ENCODE measurements around the gene PADI1.

The PADI1 gene, protein sequence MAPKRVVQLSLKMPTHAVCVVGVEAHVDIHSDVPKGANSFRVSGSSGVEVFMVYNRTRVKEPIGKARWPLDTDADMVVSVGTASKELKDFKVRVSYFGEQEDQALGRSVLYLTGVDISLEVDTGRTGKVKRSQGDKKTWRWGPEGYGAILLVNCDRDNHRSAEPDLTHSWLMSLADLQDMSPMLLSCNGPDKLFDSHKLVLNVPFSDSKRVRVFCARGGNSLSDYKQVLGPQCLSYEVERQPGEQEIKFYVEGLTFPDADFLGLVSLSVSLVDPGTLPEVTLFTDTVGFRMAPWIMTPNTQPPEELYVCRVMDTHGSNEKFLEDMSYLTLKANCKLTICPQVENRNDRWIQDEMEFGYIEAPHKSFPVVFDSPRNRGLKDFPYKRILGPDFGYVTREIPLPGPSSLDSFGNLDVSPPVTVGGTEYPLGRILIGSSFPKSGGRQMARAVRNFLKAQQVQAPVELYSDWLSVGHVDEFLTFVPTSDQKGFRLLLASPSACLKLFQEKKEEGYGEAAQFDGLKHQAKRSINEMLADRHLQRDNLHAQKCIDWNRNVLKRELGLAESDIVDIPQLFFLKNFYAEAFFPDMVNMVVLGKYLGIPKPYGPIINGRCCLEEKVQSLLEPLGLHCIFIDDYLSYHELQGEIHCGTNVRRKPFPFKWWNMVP

DNA sequence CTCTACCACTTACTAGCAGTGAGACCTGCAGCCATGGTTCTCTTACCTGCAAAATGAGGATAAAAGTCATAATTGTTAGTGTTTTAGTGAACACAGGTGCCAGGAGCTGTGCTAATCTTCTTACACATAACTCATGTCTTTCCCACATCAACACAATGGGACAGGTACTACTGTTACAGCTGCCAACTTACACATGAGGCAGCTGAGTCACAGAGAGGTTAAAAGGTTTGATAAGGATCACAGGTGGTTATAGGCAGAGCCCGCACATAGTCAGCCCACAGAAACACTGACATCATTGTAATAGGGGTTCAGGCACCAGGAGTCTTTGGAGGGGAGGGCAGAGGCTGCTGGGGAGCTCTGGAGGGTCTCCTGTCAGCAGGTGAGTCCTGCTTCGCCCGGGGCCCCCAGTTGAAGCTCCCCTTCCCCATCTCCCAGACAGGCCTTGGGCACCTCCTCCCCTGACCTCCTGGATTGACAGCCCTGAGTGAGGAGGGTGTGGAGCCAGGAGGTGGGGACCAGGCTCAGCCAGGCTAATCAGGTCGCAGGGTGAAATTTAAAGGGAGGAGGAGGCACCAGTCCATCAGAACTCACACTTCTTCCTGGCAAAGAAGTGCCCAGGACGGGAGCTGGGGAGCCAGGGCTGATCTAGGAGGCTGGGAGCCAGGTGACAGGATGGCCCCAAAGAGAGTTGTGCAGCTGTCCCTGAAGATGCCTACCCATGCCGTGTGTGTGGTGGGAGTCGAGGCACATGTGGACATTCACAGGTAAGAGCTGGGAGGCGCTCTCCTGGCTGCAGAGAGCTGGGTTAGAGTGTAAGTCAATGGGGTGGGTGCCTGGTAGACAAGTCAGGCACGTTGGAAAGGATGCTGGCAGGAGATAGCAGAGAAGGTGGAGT, at the start of gene PADI1:
Gene PADI1 (plus strand): TSS at position 583 of the 895 bp plus-strand sequence. CDS start 90 bp downstream, at position 673.
- DNase-seq, result no peak

DNA sequence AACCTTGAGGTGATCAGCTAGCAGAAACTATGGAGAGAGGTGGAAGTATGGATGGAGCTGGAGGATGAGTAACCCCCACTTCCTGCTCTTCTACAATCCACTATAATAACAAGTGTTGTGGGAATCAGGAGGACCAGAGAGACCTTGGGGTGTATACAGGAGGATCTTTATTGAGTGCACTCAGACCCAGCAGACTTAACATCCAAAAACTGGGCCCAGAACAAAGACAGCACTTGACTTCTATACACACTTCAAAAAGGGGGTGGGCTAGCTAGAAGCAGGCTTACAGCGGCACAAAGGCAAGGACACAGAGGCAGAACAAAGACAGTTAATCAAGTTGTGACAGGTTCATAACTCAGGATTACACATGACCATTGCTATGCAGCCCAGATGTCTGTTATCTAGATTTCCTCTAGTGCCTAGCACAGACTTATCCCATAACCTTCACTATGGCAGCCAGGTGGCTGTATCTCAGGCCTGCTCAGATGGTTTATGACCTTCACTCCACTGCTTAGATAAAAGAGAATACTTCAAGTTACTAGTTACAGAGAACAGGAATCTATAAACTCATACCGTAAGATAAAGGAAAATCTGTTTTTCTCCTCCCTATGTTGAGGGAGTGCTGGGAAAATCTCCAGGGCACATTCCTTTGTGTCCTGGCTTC, 49.5 kb upstream of the PADI1 start:
- DNase-seq, result no peak

DNA sequence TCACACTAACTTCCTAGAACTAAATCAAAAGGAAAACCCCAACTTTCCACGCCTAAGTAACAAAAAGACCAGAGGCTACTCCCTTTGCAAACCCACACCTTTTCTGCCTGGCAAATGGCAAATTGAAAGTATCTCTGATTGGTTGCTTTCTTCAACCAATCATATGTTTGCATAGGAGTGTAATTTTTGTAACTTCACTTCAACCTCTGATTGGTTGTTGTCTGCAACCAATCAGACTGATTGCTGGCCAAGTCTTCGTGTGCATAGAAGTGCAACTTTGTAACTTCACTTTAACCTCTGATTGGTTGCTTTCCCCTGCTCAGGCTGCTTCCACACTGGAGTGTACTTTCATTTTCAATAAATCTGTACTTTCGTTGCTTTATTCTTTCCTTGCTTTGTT, 48.8 kb upstream of the PADI1 start:
- no peak for DNase-seq

DNA sequence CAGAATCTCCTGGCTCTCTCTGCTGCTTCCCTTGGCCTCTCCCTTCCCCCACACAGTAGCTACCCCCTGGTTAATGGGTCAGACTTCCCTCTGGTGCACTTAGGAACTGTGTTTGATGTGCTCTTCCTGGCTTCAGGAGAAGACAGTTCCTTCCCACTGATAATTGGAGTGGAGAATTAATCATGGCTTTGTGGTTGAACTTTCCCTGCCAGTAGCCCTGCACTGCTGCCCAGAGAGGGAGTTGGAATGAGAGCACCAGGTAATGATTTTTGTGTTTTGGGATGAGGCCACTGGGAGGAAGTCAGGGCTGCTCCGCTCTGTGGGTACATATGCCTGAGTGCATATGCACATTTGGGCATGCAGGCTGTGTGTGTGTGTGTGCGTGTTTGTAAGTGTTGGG, 46.0 kb upstream of the PADI1 start:
- DNase-seq, result no peak

DNA sequence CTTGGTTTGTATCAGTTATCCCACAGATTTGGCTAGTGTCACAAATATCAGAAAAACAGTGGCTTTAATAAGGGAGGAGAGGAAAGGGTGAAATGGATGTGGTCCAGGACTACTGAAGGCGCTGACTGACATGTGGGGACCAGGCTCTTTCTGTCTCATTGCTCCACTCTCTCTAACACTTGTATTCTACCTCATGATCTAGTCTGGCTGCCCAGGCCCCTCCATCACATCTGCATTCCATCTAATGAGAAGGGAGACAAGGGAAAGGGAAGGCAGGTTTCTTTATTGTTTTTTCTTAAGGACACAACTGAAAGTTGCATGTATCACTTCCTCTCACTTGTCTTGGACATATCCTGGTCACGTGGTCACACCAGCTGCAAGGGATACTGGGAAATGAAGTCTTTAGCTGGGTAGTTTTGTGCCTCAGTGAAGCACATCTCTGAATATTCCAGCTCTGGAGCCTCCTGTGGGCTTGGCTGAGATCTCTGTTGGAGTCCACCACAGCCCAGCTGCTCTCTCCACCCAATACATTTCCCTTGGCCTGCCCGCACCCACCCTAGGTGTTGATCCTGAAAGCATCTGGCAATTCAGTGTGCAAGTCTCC, 43.7 kb upstream of the PADI1 start:
- no peak for DNase-seq

DNA sequence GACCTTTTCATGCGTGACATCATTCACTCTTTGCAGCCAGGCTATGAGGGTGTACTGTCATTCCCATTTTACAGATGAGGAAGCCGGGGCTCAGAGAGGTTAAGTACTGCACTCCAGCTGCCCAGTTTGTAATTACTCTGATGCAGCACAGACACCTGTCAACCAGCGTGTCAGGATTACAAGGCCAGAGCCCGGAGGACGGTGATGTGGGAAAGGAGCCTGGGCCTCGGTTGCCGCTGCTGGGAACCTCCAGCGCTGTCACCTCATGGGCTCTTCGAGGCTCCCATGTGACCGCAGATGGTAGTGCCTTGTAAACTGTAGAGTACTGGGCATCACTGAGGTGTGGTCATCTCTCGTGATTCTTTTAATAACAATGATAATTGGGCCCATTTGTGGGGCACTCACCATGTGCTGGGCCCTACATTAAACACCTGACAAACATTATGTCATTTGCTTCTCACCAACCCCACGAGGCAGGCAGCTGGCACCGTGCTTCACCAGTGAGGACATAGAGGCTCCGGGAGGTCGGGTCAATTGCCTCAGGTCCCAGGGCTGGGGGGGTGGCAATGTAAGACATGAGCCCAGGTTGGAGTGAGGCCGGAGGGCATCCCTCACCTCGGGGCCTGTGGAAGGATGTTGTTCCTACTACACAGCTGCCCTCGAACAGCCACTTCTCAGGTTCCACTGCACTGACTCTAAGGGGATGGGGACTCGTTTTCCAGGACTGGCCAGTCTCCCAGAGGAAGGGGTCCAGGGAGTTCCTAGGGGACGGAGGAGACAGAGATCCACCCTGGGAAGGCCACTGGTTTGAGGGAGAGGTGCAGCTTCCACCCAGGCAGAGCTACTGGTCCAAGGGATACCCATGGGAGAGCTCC, 42.8 kb upstream of the PADI1 start:
- no peak for DNase-seq

DNA sequence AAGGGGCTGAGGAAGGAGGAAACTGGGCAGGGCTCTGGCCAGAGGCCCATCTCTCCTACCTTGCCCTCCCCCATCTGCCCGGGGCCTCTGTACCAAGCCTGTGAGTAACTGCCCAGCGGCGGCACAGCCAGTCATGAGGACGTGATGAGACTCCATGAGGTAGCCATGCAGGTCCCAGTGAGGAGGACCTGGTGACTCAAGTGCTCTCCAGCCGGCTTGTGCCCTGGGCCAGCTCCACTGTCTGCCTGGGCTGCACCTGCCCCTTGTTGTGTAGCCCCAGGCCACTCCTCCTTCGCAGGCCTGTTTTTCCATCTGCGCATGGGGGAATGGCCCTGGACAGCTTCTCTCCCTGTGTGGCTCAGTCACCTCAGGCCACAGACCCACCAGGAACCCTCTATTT, 42.0 kb upstream of the PADI1 start:
- DNase-seq, result no peak

DNA sequence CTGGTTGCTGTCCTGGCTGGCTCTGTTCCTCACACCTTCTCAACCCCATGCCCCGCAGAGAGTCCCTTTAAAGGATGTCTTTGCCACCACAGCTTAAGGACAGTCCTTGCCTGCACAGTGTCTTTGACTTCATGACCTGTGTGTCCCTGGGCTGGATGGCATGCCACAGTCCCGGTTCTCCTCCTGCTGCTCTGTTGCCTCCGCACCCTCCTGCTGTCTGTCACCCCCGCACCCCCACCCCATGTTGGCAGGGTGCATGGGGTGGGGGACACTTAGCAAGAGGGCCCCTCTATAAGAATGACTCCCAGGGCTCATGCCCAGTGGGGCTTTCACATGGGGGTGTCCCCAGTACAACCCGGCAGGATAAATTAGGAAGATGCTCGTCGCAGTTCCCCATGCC, 41.6 kb upstream of the PADI1 start:
- DNase-seq, result no peak

DNA sequence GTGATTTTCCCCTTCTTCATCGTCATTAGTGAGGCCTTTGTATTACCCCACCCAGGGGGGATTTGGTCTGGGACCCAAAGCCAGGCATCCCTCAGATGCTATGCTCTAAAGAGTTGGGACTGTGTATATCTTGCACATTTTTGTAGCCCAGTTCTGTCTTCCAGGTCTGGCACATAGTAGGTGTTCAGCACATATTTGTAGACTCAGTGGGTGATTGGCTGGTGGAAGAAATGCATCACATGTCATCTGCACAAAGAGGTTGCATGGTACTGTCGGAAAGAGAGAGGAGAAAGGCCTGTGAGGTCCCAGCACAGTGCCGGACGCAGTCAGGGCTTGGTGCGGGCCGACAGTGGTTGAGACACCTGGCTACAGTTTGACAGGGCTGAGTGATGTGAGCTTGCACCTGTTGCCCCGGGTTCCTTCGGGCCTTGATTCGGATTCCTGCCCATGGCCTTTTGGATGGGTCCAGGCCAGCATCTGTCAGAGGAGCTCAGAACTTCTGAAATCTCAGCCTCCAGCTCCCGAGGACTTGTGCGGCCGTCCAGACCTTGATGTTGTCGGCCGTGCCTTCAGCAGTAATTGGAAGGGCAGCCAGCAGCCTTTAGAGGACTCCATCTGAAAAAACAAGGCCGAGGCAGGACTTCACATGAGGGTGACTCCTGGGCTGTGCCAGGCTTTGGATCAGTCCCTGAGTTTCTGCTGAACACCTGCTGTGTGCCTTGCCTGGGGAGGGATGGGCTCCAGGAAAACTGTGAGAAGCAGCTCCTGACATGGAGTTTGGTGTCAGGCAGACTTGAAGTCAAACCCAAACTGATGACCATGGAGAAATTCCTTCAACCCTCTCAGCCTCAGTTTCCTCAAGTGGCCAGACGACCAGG, 40.9 kb upstream of the PADI1 start:
- DNase-seq, result no peak

DNA sequence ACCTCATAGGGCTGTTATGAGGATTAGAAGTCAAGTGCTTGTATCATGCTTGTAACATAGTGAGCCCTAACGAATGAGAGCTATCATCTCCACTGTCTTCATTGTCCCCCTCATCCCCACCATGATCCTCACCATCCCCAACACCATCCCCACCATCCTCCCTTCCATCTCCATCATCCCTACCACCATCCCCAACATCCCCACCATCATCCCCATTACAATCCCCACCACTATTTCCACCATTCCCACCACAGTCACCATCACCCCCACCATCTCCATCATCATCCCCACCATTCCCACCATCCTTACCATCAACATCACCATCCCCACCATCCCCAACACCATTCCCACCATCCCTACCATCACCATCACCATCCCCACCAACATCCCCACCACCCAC, 39.1 kb upstream of the PADI1 start:
- no peak for DNase-seq

DNA sequence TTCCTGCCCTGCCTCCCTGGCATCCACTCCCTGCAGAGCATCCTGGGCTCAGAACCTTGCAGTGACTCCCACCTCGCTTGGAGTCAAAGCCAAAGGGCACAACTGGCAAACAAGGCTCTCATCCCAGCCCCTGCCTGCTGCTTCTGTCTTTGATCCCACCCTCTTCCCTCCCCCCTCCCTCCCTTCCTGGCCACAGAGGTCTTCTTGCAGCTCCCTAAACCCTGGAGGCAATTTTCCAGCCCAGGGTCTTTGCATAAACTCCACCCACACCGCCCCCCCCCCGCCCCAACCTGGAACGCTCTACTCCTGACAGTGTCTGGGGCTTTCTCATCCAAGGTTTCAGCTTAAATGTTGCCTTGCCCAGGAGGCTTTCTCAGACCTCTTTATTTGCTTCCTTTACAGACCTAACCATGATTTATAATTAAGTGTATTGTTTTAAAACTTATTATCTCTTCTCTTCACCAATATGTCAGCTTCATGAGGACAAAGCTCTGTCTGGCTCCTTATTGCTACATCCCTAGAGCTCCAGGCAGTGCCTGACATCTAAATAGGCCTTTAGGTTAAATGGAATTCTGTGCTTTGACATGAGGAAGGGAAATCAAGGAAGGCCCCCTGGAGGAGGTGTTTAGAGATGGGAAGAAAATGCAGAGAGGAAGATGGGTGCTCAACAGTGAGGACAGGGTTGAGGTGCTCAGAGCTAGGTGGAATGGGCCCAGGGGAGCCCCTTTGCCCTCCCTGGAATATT, 37.7 kb upstream of the PADI1 start:
- no peak for DNase-seq

DNA sequence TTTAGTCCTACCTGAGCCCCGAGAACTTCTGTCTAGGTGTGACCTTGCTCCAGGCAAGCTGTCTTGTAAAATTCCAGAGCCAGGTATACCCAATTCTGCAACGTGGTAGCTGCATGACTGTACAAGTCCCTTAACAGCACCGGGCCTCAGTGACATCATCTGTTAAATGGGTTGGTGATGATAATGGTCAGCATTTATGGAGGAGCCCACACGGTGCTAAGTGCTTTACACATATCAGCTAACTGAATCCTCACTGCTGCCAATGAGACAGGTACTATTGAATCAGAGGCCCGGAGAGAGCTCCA, 37.2 kb upstream of the PADI1 start:
- DNase-seq, result no peak

DNA sequence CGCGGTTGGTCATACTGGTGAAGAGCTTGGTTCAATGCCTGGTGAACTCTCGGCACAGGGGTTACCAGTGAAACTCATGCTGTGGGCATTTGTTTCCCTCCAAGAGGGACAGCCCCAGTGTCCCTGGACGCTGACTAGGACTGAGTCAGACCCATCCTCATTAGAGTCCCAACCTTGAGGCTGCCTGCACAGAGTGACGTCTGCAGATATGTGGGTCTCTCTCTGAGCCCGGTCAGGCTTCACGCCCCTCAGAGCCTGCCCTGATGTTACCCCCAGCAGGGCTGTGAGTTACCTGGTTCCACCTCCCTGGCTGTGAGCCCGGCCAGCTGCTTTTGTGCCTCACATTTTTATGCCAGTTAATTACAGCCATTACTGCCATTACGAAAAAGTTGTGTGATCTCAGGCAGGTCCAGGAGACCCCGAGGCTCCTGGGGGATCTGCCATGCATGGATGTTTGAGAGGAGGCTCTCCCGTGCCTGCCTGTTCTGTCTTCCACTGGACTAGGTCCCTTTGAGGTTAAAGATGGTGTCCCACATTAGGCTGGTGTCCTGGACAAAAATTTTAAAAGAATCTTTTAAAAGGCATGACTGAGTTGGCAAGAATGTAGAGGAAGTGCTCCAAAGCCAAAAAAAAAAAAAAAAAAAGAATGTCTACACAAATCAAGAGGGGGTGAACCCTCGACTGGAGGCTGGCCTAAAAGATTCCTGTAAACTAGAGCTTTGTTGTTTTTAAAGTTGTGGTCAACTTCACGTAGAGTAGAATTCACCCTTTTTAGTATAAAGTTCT, 36.6 kb upstream of the PADI1 start:
- DNase-seq, result no peak

DNA sequence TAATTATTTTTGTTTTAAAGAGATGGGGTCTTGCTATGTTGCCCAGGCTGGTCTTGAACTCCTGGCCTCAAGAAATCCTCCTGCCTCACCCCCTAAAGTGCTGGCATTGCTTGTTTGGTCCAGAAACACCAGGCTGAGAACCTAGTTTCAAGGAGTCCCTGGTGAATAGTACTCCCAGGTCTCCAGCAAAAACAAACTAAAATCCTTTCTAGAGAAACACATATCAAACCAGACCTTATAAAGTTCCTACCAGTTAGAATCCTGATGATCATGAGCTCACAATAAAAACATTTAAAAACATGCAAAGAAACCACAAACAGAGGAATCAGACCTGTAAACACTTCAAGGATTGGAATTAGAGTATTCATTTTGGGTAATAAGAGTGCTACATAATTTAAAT, 34.4 kb upstream of the PADI1 start:
- DNase-seq, result no peak

DNA sequence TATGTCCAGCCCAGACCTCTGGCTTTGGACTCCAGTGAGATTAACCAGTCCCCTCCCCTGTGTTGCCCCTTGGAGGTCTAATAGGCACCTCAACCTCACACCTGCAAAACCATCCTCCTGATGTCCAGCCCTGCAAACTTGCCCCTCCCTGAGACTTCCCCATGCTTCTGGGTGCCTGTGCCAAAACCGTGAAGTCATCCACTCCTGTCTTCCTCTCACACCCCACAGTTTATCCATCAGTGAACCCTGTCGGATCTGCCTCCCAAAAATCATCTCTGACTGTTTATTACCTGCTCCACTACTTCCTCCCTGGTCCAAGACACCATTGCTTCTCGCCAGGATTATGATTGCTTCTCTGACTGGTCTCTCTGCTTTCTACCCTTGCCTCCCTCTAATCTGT, 31.7 kb upstream of the PADI1 start:
- no peak for DNase-seq

DNA sequence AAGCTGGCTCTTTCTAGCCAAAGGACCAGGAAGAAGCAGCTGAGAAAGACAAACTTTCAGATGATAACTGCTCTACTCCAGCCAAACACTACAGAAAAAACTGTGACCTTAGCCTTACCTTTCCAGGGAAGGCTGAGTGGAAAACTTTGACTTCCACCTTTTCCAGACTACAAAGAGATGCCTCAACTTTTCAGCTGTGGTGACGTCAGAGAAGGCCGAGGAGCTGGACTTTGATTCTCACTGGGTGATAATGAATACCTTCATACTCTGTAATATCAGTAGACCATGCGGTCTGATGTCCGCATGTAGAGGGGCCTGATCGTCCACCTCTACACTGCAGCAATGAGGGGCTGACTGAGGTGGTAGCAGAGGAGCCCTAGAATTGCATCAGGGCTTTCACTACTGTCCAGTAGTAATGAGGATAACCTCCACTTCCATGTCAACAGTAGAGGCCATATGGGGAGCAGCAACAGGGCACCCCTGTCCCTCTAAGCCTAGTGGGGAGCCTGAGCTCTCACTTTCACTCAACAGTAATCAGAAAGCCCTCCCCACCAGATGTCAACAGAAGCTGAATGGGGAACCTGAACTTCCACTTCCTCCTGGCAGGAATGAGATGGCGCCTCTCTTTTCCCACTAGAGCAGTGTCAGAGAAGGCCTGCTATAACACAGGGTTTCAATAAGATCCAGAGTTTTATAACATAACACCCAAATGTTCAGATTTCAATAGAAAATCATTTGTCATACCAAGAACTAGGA, 28.4 kb upstream of the PADI1 start:
- DNase-seq, result no peak

DNA sequence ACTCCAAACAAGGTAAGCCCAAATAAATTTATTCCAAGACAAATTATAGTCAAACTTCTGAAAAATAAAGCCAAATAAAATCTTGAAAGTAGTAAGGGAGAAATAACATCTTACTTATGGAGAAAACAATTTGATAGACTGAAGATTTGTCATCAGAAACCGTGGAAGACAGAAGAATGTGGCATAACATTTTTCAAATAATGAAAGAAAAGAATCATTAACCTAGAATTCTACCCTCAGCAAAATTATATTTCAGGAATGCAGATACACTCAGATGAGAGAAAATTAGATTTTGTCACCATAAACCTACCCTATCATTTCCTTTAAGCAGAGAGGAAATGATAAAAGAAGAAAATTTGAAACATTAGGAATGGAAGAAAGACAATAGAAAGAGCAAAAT, 27.3 kb upstream of the PADI1 start:
- no peak for DNase-seq

DNA sequence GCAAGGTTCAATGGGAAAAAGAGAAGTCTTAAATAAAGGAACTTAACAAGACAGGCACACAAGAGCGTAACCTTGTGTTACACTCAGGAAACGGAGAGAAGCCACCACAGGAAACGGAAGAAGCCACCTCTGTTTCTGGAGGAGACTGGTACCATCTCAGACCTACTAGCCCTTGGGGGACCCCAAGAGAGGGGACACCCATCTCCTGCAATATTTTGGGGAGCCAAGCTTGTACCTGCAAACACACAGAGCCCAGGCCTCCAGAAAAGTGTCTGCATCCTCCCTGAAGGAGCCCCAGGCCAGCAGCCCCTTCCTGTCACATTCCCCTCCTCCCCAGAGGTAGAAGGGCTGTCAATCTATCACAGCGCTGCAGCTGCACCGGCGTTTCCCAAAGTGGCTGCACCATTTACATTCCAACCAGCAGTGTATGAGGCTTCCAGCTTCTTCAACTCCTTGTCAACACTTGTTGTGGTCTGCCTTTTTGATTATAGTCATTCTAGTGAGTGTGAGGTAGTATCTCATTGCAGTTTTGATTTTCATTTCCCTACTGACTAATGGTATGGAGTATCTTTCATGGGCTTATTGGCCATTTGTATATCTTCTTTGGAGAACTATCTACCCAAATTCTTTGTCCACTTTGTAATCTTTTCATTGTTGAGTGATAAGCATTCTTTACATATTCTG, 23.0 kb upstream of the PADI1 start:
- no peak for DNase-seq

All from DMS153 (cell line).